Adrenal gland (tissue), 5 donors: Measurements from ENCODE around the gene GANAB.
"Not testable (repeated sequence)": the region's sequence is repeated elsewhere in the genome, so short reads cannot be mapped to it uniquely, and the experiment has no call there.

ENCODE experiments used
- CTCF ChIP-seq, 6 experiments: fragments of 450-650 bp in 4 of 6; fragments of 200-600 bp in 2 of 6; sonication (generic) in 1 of 6; IDR thresholded peaks; 1 replicate in 5 of 6; 2 replicates in 1 of 6; pipeline versions ENCODE4 v1.5.1 to v1.8.0; 2016 to 2021; ENCODE audit warnings: antibody characterized with exemption in 6 of 6, mild to moderate bottlenecking in 2 of 6, moderate library complexity in 1 of 6
- POLR2A ChIP-seq, 2 donors: fragments of 450-650 bp; IDR thresholded peaks; one replicate each; pipeline ENCODE4 v1.6.1; 2017; ENCODE audit warnings: antibody characterized with exemption in 2 of 2, mild to moderate bottlenecking in 2 of 2, moderate library complexity in 1 of 2
- donor health status: DM: no; HTN: no; CAD: no.

DNA sequence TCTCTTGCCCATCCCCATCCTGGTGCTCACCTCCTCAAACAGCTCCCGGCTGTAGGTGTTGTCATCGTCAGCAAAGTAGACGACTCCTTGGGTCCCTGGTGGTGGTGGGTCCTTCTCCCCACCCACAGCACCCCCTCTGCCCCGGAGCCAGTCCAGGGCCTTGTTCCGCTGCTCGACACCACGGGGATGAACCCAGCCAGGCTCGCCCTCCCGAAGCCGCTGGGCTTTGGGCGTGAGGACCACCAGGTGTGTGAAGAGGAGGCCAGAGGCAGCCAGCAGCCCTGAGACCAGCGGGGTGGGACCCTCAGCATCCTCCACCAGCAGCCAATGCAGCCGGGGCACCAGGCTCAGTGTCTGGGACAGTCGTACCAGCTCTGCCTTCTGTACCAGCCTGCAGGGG is 29.5 kb downstream of the GANAB start:
- TF ChIP-seq POLR2A, CTCF (IDR thresholded peaks at IDR 0.05): not testable (repeated sequence)
